Measurements from ENCODE around the gene SDC1.

The SDC1 gene

GRCh38 chr2:20186078-20186854 lies 38.7 kb downstream of the SDC1 start:
- H3K4me3 ChIP-seq (ENCODE audit: low read depth, low read length), result no peak overlapping the region

- no peak overlapping the region for H3K4me3 ChIP-seq (ENCODE audit: low read depth, low read length)
These were observed 39.5 kb downstream of the SDC1 start for GRCh38 chr2:20185176-20186022.

GRCh38 chr2:20184067-20184938 lies 40.6 kb downstream of the SDC1 start:
- H3K4me3 ChIP-seq (ENCODE audit: low read depth, low read length), result no peak overlapping the region

- no peak overlapping the region for H3K4me3 ChIP-seq (ENCODE audit: low read depth, low read length)
These were observed 41.6 kb downstream of the SDC1 start for GRCh38 chr2:20183373-20183772.

GRCh38 chr2:20182241-20182931 lies 42.5 kb downstream of the SDC1 start:
- no peak overlapping the region for H3K4me3 ChIP-seq (ENCODE audit: low read depth, low read length)

GRCh38 chr2:20181761-20182160 lies 43.2 kb downstream of the SDC1 start:
- no peak overlapping the region for H3K4me3 ChIP-seq (ENCODE audit: low read depth, low read length)

- H3K4me3 ChIP-seq (ENCODE audit: low read depth, low read length), result no peak overlapping the region
These were observed 44.0 kb downstream of the SDC1 start for GRCh38 chr2:20180676-20181648.

GRCh38 chr2:20179755-20180594 lies 45.0 kb downstream of the SDC1 start:
- no peak overlapping the region for H3K4me3 ChIP-seq (ENCODE audit: low read depth, low read length)

- H3K4me3 ChIP-seq (ENCODE audit: low read depth, low read length), result no peak overlapping the region
These were observed 45.5 kb downstream of the SDC1 start for GRCh38 chr2:20179466-20179754.

- no peak overlapping the region for H3K4me3 ChIP-seq (ENCODE audit: low read depth, low read length)
These were observed 46.1 kb downstream of the SDC1 start for GRCh38 chr2:20178666-20179465.

- no peak overlapping the region for H3K4me3 ChIP-seq (ENCODE audit: low read depth, low read length)
These were observed 46.7 kb downstream of the SDC1 start for GRCh38 chr2:20178249-20178607.

- no peak overlapping the region for H3K4me3 ChIP-seq (ENCODE audit: low read depth, low read length)
These were observed 47.2 kb downstream of the SDC1 start for GRCh38 chr2:20177556-20178248.

- no peak overlapping the region for H3K4me3 ChIP-seq (ENCODE audit: low read depth, low read length)
These were observed 48.2 kb downstream of the SDC1 start for GRCh38 chr2:20176760-20177159.

- H3K4me3 ChIP-seq (ENCODE audit: low read depth, low read length), result no peak overlapping the region
These were observed 49.0 kb downstream of the SDC1 start for GRCh38 chr2:20175931-20176330.

- H3K4me3 ChIP-seq (ENCODE audit: low read depth, low read length), result no peak overlapping the region
These were observed 49.7 kb downstream of the SDC1 start for GRCh38 chr2:20175267-20175666.

GRCh38 chr2:20174410-20174809 lies 50.5 kb downstream of the SDC1 start:
- H3K4me3 ChIP-seq (ENCODE audit: low read depth, low read length), result no peak overlapping the region

Data from iPS-11a (cell line).